ENCODE results near the gene PCDHGA12.
"Not testable (repeated sequence)": the region's sequence is repeated elsewhere in the genome, so short reads cannot be mapped to it uniquely, and the experiment has no call there.

DNA sequence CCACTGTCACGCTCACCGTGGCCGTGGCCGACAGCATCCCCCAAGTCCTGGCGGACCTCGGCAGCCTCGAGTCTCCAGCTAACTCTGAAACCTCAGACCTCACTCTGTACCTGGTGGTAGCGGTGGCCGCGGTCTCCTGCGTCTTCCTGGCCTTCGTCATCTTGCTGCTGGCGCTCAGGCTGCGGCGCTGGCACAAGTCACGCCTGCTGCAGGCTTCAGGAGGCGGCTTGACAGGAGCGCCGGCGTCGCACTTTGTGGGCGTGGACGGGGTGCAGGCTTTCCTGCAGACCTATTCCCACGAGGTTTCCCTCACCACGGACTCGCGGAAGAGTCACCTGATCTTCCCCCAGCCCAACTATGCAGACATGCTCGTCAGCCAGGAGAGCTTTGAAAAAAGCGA lies 2.4 kb downstream of the PCDHGA12 start:
- TF ChIP-seq, protein P1, sequence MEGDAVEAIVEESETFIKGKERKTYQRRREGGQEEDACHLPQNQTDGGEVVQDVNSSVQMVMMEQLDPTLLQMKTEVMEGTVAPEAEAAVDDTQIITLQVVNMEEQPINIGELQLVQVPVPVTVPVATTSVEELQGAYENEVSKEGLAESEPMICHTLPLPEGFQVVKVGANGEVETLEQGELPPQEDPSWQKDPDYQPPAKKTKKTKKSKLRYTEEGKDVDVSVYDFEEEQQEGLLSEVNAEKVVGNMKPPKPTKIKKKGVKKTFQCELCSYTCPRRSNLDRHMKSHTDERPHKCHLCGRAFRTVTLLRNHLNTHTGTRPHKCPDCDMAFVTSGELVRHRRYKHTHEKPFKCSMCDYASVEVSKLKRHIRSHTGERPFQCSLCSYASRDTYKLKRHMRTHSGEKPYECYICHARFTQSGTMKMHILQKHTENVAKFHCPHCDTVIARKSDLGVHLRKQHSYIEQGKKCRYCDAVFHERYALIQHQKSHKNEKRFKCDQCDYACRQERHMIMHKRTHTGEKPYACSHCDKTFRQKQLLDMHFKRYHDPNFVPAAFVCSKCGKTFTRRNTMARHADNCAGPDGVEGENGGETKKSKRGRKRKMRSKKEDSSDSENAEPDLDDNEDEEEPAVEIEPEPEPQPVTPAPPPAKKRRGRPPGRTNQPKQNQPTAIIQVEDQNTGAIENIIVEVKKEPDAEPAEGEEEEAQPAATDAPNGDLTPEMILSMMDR (conservative IDR thresholded peaks at IDR 0.05; ENCODE audit: low read depth in 2 of 2), result not testable (repeated sequence)
- TF ChIP-seq EZH2phosphoT487 (IDR thresholded peaks at IDR 0.05; ENCODE audit: unreplicated experiment); POLR2AphosphoS5 (IDR thresholded peaks at IDR 0.05; ENCODE audit: low read depth); CREB1 (CRISPR knock-in tag; IDR thresholded peaks at IDR 0.05; ENCODE audit: low read depth): not testable (repeated sequence)

Measured in GM23338 (cell line).